Natural killer cell (primary cell): ENCODE measurements around the gene MAP1LC3B. TPM values are rescaled to one million over a fixed set of nuclear protein-coding genes. Genes with fewer than 3 reads are reported as not detected.
A peak's percentile ranks its signal among the peaks of the same experiment; 100 is the strongest.

ENCODE experiments used
- ATAC-seq, 3 donors: fragments of 150-1000 bp in 2 of 3; fragments of 200-7000 bp in 1 of 3; cut with Tn5 transposase; 1 replicate in 1 of 3; 2 replicates in 2 of 3; pipeline ENCODE4 v1.10.0; 2021; ENCODE audit warnings: mild to moderate bottlenecking in 2 of 3, moderate library complexity in 2 of 3
- DNase-seq, 2 donors: peaks; one replicate each; pipeline versions ENCODE4 v3.0.0 to v3.0.0-alpha.2; 2013 to 2021; ENCODE audit warnings: mixed read lengths in 1 of 2
- H3K27ac ChIP-seq: one replicate; pipeline ENCODE4 v1.5.1; 2013; ENCODE audit warnings: mild to moderate bottlenecking, low read length
- H3K27me3 ChIP-seq: one replicate; pipeline ENCODE4 v1.6.1; 2013; ENCODE audit warnings: low read length; ENCODE audit not compliant: control insufficient read depth, insufficient read depth
- H3K36me3 ChIP-seq: one replicate; pipeline ENCODE4 v1.6.1; 2013; ENCODE audit warnings: low read length; ENCODE audit not compliant: control insufficient read depth, insufficient read depth
- H3K4me1 ChIP-seq: one replicate; pipeline ENCODE4 v1.6.1; 2013; ENCODE audit warnings: low read length; ENCODE audit not compliant: control insufficient read depth, insufficient read depth
- H3K4me3 ChIP-seq: one replicate; pipeline ENCODE4 v1.5.1; 2013; ENCODE audit warnings: low read length
- H3K9me3 ChIP-seq: one replicate; pipeline ENCODE4 v1.6.1; 2013; ENCODE audit warnings: low read length; ENCODE audit not compliant: control insufficient read depth, insufficient read depth
- H3K27ac Mint-ChIP-seq, 2 donors: one replicate each; pipeline ENCODE4 v1.8.0; 2022; ENCODE audit warnings: mild to moderate bottlenecking in 2 of 2, mixed read lengths in 2 of 2, moderate library complexity in 1 of 2
- H3K27me3 Mint-ChIP-seq, 2 donors: one replicate each; pipeline ENCODE4 v1.8.0; 2022; ENCODE audit warnings: low read depth in 2 of 2, mixed read lengths in 2 of 2
- H3K36me3 Mint-ChIP-seq: one replicate; pipeline ENCODE4 v1.8.0; 2022; ENCODE audit warnings: mixed read lengths
- H3K4me1 Mint-ChIP-seq, 2 donors: one replicate each; pipeline ENCODE4 v1.8.0; 2022; ENCODE audit warnings: mixed read lengths in 2 of 2
- H3K4me3 Mint-ChIP-seq: one replicate; pipeline ENCODE4 v1.8.0; 2022; ENCODE audit warnings: mild to moderate bottlenecking, moderate library complexity, mixed read lengths
- H3K9me3 Mint-ChIP-seq, 2 donors: one replicate each; pipeline ENCODE4 v1.8.0; 2022; ENCODE audit warnings: mixed read lengths in 2 of 2
- CTCF ChIP-seq: fragments of 200-600 bp; IDR thresholded peaks from one replicate; pipeline ENCODE4 v1.8.0; 2022; ENCODE audit warnings: antibody characterized with exemption
- WGBS: methylation state at CpG from one replicate; pipeline ENCODE4 v1.1.7; 2013; ENCODE audit warnings: missing lambda C conversion rate; ENCODE audit not compliant: insufficient coverage; 5-methylcytosine and 5-hydroxymethylcytosine counted together
- intact Hi-C: fragments of 100-400 bp; cut with micrococcal nuclease; formaldehyde crosslinking; loops from one replicate; pipeline ENCODE4 v1.14.2; 2022
- total RNA-seq, 4 donors: library from RNA; stranded (reverse); fragments of 120-200 nt in 1 of 4; gene quantifications; one replicate each; pipeline versions ENCODE4 v1.2.3 to v1.2.4, GENCODE V29; 2013 to 2022

Gene MAP1LC3B
- total RNA-seq, 3 donors from 2014 or later (not counting 1 experiment from before 2014, with no cell fraction given): 171 to 220 (median 172) TPM

- Histone ChIP-seq H3K36me3 (peaks cover 60% of the 10 kb centered on the region), H3K27me3 (no peaks in the 10 kb centered on the region), H3K27ac (no peak overlapping the region), H3K9me3 (no peaks in the 10 kb centered on the region), H3K4me1 (no peaks in the 10 kb centered on the region), H3K4me3 (no peak overlapping the region)
- Mint-ChIP-seq H3K4me1 (no peaks in the 10 kb centered on the region), H3K27me3 (no peaks in the 10 kb centered on the region), H3K4me3 (peak overlapping the region; percentile 47), H3K9me3 (no peaks in the 10 kb centered on the region), H3K27ac (peak overlapping the region in 1 of 2 donors; percentile 58), H3K36me3 (peaks cover 14% of the 10 kb centered on the region)
- ATAC-seq (peak in 2 of 3 donors; percentile 23 to 35), DNase-seq (no peak)
- intact Hi-C loops: no loop called here
- whole genome bisulfite sequencing: 97% methylated on average over 19 of the region's 19 CpGs
- no peak for TF ChIP-seq CTCF
Measured at GRCh38 chr16:87404764-87405625, 12.9 kb downstream of the MAP1LC3B start.

DNA sequence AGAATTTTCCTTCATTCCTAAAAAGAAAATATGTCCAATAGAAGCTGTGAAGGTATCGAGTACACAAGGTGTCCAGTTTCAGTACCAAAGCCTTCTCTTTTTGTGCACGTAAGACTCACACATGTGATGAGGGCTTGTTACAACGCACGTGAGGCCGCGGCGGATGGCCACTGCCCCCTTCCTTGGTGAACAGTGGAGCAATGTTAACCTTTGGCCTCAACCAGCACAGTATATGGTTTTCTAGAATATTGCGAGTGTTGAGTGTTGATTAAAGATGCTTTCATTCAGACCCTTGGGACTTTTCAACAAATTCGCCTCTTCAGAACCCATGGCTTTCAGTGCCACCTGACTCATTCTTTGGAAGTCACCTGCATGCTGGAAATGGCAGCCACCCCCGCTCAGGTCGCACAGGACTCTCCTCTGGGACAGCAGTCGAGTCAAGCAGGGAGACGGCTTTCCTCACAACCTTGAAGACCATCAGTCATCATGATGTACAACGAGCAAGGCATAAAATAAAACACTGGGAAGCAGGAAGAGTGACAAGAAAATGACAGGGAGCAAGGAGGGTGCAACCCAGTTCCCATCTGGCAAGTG is 14.5 kb downstream of the MAP1LC3B start:
- 96% methylated on average over 14 of the region's 14 CpGs for WGBS
- TF ChIP-seq CTCF: no peak
- intact Hi-C loops: no loop called here
- Histone ChIP-seq H3K4me3 (no peak overlapping the region), H3K4me1 (no peaks in the 10 kb centered on the region), H3K9me3 (no peaks in the 10 kb centered on the region), H3K27me3 (no peaks in the 10 kb centered on the region), H3K27ac (no peak overlapping the region), H3K36me3 (peaks cover 54% of the 10 kb centered on the region)
- Mint-ChIP-seq H3K9me3 (no peaks in the 10 kb centered on the region), H3K27me3 (no peaks in the 10 kb centered on the region), H3K27ac (peak overlapping the region in 1 of 2 donors; percentile 66), H3K4me3 (no peak overlapping the region), H3K36me3 (peaks cover 21% of the 10 kb centered on the region), H3K4me1 (no peaks in the 10 kb centered on the region)
- ATAC-seq (peak in 1 of 3 donors; percentile 14), DNase-seq (no peak)

GRCh38 chr16:87407511-87408112 is 15.5 kb downstream of the MAP1LC3B start:
- Histone ChIP-seq H3K36me3 (peaks cover 51% of the 10 kb centered on the region), H3K27me3 (no peaks in the 10 kb centered on the region), H3K27ac (no peak overlapping the region), H3K4me3 (no peak overlapping the region), H3K4me1 (no peaks in the 10 kb centered on the region), H3K9me3 (no peaks in the 10 kb centered on the region)
- Mint-ChIP-seq H3K27me3 (no peaks in the 10 kb centered on the region), H3K4me3 (peak overlapping the region; percentile 51), H3K4me1 (no peaks in the 10 kb centered on the region), H3K36me3 (peaks cover 18% of the 10 kb centered on the region), H3K27ac (peak overlapping the region in 1 of 2 donors; percentile 66), H3K9me3 (no peaks in the 10 kb centered on the region)
- DNase-seq: peak in 1 of 2 donors; percentile 31
- 87% methylated on average over 26 of the region's 26 CpGs for WGBS
- no peak for TF ChIP-seq CTCF
- ATAC-seq: peak in 2 of 3 donors; percentile 22 to 48
- intact Hi-C loops: no loop called here
